ENCODE measurements around the gene FRK.

The FRK gene

DNA sequence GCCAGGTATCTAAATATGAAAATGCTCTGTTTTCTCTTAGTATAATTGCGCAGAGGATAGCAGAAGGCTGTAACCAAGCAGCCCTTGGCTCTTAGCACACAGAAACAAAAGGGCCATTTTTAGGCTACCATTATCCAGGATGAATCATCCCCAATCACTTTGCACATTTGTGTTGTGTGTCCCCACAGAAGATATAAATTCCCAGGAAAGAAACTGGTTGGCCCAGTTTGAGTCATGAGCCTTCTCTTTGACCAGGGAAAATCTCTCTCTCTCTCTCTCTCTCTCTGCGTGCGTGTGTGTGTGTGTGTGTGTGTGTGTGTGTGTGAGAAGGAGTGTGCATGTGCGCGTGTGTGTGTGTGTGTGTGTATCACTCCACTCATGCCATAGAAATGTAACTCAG is 178.5 kb downstream of the FRK start:
- DNase-seq, result no peak

Measured in central memory CD4-positive, alpha-beta T cell (primary cell).